Measurements from ENCODE around the gene IGFBP3. TPM values are rescaled to one million over a fixed set of nuclear protein-coding genes. Genes with fewer than 3 reads are reported as not detected.
A peak's percentile ranks its signal among the peaks of the same experiment; 100 is the strongest.

The IGFBP3 gene
- not detected in 2 replicates for total RNA-seq (2016; rRNA removed; fragmentation: Illumina TruSeq; extraction: Trizol)
- total RNA-seq (2016; cell fraction: cytosol; rRNA removed; fragmentation: Illumina TruSeq; extraction: Trizol; ENCODE audit: low read depth), result not detected in 2 replicates
- 0.04 TPM in 1 of 2 replicates, not detected in the other for total RNA-seq (2016; cell fraction: insoluble cytoplasmic fraction; rRNA removed; fragmentation: Illumina TruSeq; extraction: Trizol)
- total RNA-seq (2016; cell fraction: membrane; rRNA removed; fragmentation: Illumina TruSeq; extraction: Trizol), result not detected in 2 replicates
- total RNA-seq (2016; cell fraction: nucleus; rRNA removed; fragmentation: Illumina TruSeq; extraction: Trizol), result not detected in 2 replicates
- 57.5 and 91.8 TPM in 2 replicates for polyA plus RNA-seq (2011; rRNA removed)
- 49.1 and 87.6 TPM in 2 replicates for polyA plus RNA-seq (2011; cell fraction: cytosol; rRNA removed)
- 42.3 and 57.8 TPM in 2 replicates for polyA plus RNA-seq (2011; cell fraction: nucleus; rRNA removed)
- polyA plus RNA-seq (2012), result 261 and 275 TPM in 2 replicates
- not detected in 2 replicates for polyA plus RNA-seq (2016; cell fraction: cytosol; fragmentation: Illumina TruSeq; extraction: Trizol; ENCODE audit: low read depth)
- polyA plus RNA-seq (2016; cell fraction: insoluble cytoplasmic fraction; fragmentation: Illumina TruSeq; extraction: Trizol; ENCODE audit: low read depth), result 0.15 TPM in 1 of 2 replicates, not detected in the other
- not detected in 2 replicates for polyA plus RNA-seq (2016; cell fraction: membrane; fragmentation: Illumina TruSeq; extraction: Trizol; ENCODE audit: low read depth)
- 0.41 TPM in 1 of 2 replicates, not detected in the other for polyA plus RNA-seq (2016; cell fraction: nucleus; fragmentation: Illumina TruSeq; extraction: Trizol; ENCODE audit: insufficient read depth, low read depth)
- 32.4 and 48.2 TPM in 2 replicates for polyA minus RNA-seq (2011; rRNA and poly(A)+ RNA removed; ENCODE audit: low replicate concordance)
- polyA minus RNA-seq (2011; cell fraction: cytosol; rRNA and poly(A)+ RNA removed), result 28.6 and 53.0 TPM in 2 replicates
- 15.1 and 33.7 TPM in 2 replicates for polyA minus RNA-seq (2011; cell fraction: nucleus; rRNA and poly(A)+ RNA removed)
- percentile 28 among the genes with signal in this experiment for Bru-seq, nascent RNA
- BruChase-seq, experiment 1, labeled RNA remaining after a 6-hour chase, result percentile 50 among the genes with signal in this experiment
- BruChase-seq, experiment 2, labeled RNA remaining after a 2-hour chase, result percentile 32 among the genes with signal in this experiment
- long read RNA-seq, experiment 1, transcript IGFBP3-201 (5 exons, 2,262 nt), result major isoform, 5 of 6 reads
- long read RNA-seq, experiment 1, partial matches to known transcripts, result 0 of 6 reads
- long read RNA-seq, experiment 1, other reads (novel, unspliced or antisense), result 1 of 6 reads
- long read RNA-seq, experiment 2, transcript IGFBP3-201 (5 exons, 2,262 nt), result major isoform, 7 of 9 reads
- long read RNA-seq, experiment 2, partial matches to known transcripts, result 0 of 9 reads
- long read RNA-seq, experiment 2, other reads (novel, unspliced or antisense), result 2 of 9 reads

DNA sequence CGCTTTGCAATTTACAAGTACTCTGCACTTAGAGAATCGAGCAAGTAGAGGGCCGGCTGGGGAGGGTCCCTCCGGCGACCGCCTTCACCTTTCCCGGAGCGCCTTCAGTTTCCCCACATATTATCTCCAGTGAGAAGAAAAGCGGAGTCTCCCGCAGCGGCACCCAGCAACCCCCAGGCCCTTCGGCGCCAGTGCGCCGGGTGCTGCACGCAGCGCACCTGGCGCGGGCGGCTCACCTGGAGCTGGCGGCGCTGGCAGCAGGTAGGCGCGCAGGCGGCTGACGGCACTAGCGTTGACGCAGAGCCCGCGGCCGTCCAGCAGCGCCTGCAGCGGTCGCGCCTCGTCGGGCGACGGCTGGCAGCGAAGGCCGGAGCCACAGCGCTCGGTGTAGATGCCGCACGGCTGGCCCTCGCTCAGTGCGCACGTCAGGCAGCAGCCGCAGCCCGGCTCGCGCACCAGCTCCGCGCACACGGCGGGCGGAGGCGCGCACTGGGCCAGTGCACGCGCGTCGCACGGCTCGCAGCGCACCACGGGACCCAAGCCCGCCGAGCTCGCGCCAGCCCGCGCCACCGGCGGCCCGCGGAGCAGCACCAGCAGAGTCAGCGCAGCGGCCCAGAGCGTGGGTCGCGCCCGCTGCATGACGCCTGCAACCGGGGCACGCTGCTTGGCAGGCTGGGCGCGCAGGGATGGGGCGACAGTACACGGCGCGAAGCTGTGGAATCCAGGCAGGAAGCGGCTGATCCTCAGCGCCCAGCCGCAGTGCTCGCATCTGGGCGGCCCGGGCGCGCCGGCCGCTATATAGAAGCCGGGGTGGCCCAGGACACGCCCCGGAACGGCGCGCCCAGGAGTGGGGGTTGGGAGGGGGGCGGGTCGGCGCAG, at the start of gene IGFBP3:
Gene IGFBP3 (minus strand): TSS at position 771 of the 879 bp plus-strand sequence. CDS start 132 bp downstream, at position 639.
- H3K4me2 ChIP-seq (ENCODE audit: low read depth, low read length), result peak within 1 kb of the TSS; percentile 50
- intact Hi-C loops (cut with micrococcal nuclease; ENCODE audit: unreplicated experiment) (loop anchor here (10.0 kb wide), 1 partner anchor 294 kb away; no protein-coding TSS in a partner anchor), in situ Hi-C loops (cut with HindIII; ENCODE audit: extremely low pct_ligation_motif_present, low pct_unique_long_range_greater_than_20kb) (loop anchor here (5.0 kb wide), 2 partner anchors 432 to 1167 kb away; no protein-coding TSS in a partner anchor)
- peak; percentile 48 for ATAC-seq
- H3K79me2 ChIP-seq (ENCODE audit: insufficient read depth, low read length), result no peaks in the 10 kb centered on the region
- H3K9me3 ChIP-seq (ENCODE audit: low read length), result no peaks in the 10 kb centered on the region
- BruUV-seq (replicated peaks), result no TSS peak
- H3K4me3 ChIP-seq (replicated peaks in 1 of 3; ENCODE audit: insufficient read depth in 1 of 3, low read depth in 2 of 3, low read length in 3 of 3), result peak within 1 kb of the TSS in 2 of 3 experiments; percentile 42 to 61; a peak in 3 of 6 replicates
- peak within 1 kb of the TSS; percentile 12; the same call in 1 of the 2 replicates for H3K9ac ChIP-seq (ENCODE audit: insufficient read depth, low read depth, low read length)
- CTCF ChIA-PET (ENCODE audit: low intra/inter-chr PET ratio, low total read pairs), result interaction anchor here (2.0 kb wide), 1 partner anchor 1260 kb away, joined by 6 read pairs; no protein-coding TSS in a partner anchor
- FAIRE-seq, result no peak
- H3K27ac ChIP-seq (ENCODE audit: extremely low read length, insufficient read depth, low read length), result no peak within 1 kb of the TSS
- no peak within 1 kb of the TSS for H2AFZ ChIP-seq (ENCODE audit: low read length)
- H4K20me1 ChIP-seq (ENCODE audit: insufficient read depth, low read length), result peaks cover 7% of the 10 kb centered on the region; the same call in 1 of the 2 replicates
- H3K27me3 ChIP-seq (ENCODE audit: control insufficient read depth in 1 of 2, insufficient read depth in 2 of 2, low read length in 2 of 2), result peaks cover 7 to 54% of the 10 kb centered on the region in 2 experiments; a peak in 4 of 5 replicates
- POLR2A ChIA-PET, result interaction anchor here (1.0 to 1.1 kb wide), 2 partner anchors 27 to 28 kb away, joined by 3 to 5 read pairs; no protein-coding TSS in a partner anchor
- no peak for DNase-seq (ENCODE audit: low spot score)
- H3K4me1 ChIP-seq (ENCODE audit: insufficient read depth, low read length), result peaks cover 27% of the 10 kb centered on the region
- no peaks in the 10 kb centered on the region for H3K36me3 ChIP-seq (replicated peaks in 1 of 2; ENCODE audit: control insufficient read depth in 1 of 2, insufficient read depth in 2 of 2, low read length in 2 of 2)
- WGBS (ENCODE audit: low lambda C conversion rate), result 48% methylated on average over 27 of the region's 111 CpGs
- TF ChIP-seq ZNF7 (CRISPR knock-in tag; IDR thresholded peaks at IDR 0.05) (no peak), TBX3 (IDR thresholded peaks at IDR 0.05; ENCODE audit: borderline replicate concordance) (no peak), ZNF768 (CRISPR knock-in tag; IDR thresholded peaks at IDR 0.05) (no peak), EP300 (IDR thresholded peaks at IDR 0.05; ENCODE audit: low read depth in 2 of 2, low read length in 2 of 2) (no peak), EP300 (CRISPR knock-in tag; IDR thresholded peaks at IDR 0.05; ENCODE audit: borderline replicate concordance) (no peak), IKZF1 (IDR thresholded peaks at IDR 0.05) (no peak), ZNF850 (CRISPR knock-in tag; conservative IDR thresholded peaks at IDR 0.05) (no peak), ZNF792 (CRISPR knock-in tag; IDR thresholded peaks at IDR 0.05) (no peak), KAT8 (CRISPR knock-in tag; IDR thresholded peaks at IDR 0.05) (no peak), ZNF333 (CRISPR knock-in tag; IDR thresholded peaks at IDR 0.05; ENCODE audit: borderline replicate concordance) (no peak), ZNF567 (CRISPR knock-in tag; IDR thresholded peaks at IDR 0.05; ENCODE audit: borderline replicate concordance) (no peak), ZNF777 (CRISPR knock-in tag; IDR thresholded peaks at IDR 0.05) (no peak)
- TF ChIP-seq, protein P1, sequence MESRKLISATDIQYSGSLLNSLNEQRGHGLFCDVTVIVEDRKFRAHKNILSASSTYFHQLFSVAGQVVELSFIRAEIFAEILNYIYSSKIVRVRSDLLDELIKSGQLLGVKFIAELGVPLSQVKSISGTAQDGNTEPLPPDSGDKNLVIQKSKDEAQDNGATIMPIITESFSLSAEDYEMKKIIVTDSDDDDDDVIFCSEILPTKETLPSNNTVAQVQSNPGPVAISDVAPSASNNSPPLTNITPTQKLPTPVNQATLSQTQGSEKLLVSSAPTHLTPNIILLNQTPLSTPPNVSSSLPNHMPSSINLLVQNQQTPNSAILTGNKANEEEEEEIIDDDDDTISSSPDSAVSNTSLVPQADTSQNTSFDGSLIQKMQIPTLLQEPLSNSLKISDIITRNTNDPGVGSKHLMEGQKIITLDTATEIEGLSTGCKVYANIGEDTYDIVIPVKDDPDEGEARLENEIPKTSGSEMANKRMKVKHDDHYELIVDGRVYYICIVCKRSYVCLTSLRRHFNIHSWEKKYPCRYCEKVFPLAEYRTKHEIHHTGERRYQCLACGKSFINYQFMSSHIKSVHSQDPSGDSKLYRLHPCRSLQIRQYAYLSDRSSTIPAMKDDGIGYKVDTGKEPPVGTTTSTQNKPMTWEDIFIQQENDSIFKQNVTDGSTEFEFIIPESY (CRISPR knock-in tag; IDR thresholded peaks at IDR 0.05), result 0 out of 2 replicates have a peak, but pooled peaks have one; percentile 37
- TF ChIP-seq, protein P2, sequence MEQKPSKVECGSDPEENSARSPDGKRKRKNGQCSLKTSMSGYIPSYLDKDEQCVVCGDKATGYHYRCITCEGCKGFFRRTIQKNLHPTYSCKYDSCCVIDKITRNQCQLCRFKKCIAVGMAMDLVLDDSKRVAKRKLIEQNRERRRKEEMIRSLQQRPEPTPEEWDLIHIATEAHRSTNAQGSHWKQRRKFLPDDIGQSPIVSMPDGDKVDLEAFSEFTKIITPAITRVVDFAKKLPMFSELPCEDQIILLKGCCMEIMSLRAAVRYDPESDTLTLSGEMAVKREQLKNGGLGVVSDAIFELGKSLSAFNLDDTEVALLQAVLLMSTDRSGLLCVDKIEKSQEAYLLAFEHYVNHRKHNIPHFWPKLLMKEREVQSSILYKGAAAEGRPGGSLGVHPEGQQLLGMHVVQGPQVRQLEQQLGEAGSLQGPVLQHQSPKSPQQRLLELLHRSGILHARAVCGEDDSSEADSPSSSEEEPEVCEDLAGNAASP (CRISPR knock-in tag; IDR thresholded peaks at IDR 0.05; ENCODE audit: borderline replicate concordance), result no peak

Data from HepG2 (cell line).